ENCODE data around the gene HAND1. TPM values are rescaled to one million over a fixed set of nuclear protein-coding genes. Genes with fewer than 3 reads are reported as not detected.
"Not testable (repeated sequence)": the region's sequence is repeated elsewhere in the genome, so short reads cannot be mapped to it uniquely, and the experiment has no call there.

HAND1 gene
- total RNA-seq = not detected

DNA sequence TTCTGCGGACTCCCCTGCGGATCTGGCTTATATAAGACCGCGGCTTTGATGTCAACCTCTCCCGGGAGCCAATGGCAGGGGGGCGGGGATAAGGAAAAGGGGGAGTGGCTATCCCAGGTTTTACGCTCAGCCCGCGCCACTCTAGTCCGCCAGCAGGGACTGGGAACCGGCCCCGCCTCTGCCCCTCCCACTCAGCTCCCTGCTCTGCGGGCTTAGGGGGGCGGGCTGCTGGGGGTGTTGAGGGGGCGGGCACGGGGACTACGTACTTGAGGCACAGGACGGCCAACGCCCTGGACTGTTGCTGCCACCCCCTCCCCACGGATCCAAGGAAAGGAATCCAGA is at the start of gene HAND1:
Gene HAND1, minus strand, starts transcription at position 4 of the 342 bp plus-strand sequence. CDS start 219 bp downstream, outside the sequence.
- DNase-seq (ENCODE audit: low spot score) = peak; percentile 65
- peak; percentile 46 for ATAC-seq
- intact Hi-C loops (cut with DNase I) = no loop called here

DNA sequence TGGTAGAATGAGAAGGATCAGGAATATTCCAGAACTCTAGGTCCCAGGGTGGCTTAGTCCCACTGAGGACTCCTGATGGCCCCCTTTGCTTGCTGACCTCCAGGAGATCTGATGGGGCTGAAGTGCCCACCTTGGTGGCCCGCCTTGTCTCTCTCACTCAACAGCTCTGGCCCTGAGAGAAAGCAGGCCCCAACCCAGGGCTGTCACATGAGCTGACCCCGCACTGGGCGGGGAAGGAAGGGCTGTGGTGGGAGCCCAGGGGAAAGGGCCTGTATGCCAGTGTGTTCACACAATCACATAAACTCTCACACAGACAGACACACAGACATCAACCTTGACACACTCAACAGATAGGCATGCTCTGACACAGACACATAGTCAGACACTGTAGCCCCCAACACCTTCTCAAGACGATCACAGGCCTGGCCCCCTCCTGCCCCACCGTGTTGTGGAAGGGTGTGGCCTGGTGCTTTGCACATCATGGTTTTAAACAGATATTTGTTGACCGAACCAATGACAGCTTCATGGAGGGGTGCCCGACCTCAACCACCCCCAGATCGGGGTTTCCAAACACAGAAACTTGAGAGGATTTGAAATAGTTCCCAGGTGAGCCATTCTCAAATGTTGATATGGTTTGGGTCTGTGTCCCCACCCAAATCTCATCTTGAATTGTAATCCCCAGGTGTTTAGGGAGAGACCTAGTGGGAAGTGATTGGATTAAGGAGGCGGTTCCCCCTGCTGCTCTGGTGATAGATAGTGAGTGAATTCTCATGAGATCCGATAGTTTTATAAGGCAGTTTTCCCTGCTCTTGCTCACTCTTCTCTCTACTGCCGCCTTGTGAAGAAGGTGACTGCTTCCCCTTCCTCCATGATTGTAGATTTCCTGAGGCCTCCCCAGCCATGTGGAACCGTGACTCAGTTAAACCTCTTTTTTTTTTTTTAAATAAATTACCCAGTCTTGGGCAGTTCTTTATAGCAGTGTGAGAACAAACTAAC is 48.5 kb upstream of the HAND1 start:
- ATAC-seq (no peak), DNase-seq (ENCODE audit: low spot score) (no peak)
- intact Hi-C loops (cut with DNase I) = no loop called here

DNA sequence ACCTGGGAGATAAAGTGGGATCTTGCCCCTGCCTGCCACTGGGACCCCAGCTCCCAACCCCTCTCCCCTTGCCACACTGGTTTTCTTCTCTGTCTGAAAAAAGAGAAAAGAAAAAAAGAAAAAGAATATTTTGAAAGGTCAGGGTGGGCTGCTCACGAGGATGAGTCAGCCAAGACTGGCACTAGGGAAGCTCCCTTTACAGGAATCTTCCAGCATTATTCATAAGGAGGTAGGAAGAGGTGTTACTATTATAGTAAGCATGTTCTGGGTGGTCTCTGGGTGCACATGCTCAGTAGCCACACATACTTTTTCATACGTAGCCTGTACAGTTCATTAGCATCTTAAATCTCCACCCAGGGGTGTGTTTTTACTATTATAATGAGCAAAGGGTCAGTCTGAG is 46.8 kb upstream of the HAND1 start:
- intact Hi-C loops (cut with DNase I) = no loop called here
- DNase-seq (ENCODE audit: low spot score) = no peak
- ATAC-seq = no peak

DNA sequence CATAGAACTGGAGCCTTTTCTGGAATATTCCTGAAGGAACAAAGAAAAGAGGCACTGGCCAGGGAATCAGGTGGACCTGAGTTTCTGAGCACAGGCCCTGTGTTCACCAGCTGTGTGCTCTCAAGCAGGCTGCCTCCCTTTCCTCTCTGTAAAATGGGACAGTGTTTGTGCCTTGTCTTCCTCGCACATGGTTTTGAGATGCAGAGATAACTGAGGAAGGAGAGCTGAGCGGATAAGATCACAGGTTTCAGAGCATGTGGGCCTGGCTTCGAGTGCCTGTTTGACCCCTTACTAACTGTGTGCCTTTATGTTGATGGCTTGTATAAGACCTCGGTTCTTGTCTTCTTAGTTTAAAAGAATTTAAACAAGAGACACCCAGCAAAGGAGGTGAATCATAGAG is 46.2 kb upstream of the HAND1 start:
- intact Hi-C loops (cut with DNase I) = no loop called here
- no peak for ATAC-seq
- DNase-seq (ENCODE audit: low spot score) = no peak

DNA sequence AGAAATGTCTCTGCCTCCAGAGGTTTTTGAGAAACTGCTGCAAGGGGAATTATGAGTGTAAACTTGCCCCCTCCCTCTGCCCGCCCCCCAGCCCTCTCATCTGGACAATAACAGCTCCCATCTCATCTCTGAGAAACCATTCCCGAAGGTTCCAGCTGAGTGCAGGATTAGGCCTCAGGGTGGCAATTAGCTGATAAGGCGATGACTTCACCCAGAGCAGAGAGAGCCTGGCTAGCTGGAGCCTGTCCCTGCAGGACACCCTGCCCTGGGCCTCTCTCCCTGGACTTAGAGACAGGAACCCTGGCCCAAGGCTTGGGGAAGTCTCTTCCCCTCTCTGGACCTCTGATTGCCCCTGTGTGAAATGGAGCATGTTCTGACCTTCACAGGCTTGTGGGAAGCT is 45.7 kb upstream of the HAND1 start:
- intact Hi-C loops (cut with DNase I) = no loop called here
- ATAC-seq = peak; percentile 30
- no peak for DNase-seq (ENCODE audit: low spot score)

DNA sequence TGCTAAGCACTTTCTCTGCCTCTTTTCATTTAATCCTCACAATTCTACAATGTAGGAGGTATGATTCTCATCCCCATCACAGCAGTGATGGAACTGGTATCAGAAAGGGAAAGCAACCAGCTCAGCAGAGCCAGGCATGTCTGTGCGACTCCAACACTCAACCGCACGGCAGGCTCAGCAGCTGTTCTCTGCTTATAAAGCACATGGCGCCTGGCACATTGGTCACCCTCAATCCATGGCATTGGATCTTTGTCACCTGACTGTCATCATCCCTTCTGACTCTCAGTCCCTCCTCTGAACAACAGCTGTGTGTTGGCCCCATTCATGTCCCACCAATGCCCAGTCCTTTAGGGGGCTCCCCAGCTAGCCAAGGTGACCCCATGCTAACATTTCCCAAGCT is 45.1 kb upstream of the HAND1 start:
- intact Hi-C loops (cut with DNase I) = no loop called here
- no peak for DNase-seq (ENCODE audit: low spot score)
- ATAC-seq = no peak

DNA sequence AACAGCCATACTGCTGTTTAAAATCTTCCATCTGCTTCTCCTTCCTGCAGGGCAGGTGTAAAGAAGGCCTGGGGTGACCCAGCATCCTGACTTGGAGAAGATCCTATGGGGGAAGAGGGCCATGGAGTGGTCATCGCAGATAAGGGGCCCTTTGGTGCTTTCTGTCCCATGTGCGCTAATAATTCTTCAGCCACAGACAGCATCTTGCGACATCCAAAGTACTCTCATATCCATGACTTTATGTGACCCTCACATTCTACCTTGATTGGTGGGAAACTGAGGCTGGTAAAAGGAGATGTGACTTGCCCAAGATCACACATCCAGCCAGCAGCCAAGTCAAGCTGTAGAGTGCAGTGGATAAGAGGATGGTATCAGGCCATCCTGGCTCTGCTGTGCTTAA is 44.3 kb upstream of the HAND1 start:
- DNase-seq (ENCODE audit: low spot score) (no peak), ATAC-seq (no peak)
- intact Hi-C loops (cut with DNase I) = no loop called here

DNA sequence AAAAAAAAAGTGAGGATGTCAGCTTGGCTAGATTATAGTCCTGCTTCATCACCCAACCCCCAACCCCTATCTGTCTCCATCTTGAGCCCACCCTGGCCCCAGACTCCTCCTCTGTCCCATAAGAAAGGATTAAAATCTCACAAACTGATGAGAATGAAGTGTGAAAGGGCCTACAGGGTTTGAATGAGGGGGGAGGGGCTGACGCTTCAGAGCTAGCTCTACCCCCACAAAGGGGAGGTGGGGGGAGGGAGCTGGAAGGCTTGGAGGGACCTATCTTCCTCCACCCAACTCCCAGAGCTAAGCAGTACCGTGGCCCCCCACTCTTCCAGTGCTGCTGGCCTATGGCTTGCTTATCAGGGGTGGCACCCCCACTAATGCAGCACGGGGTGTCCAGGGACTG is 43.7 kb upstream of the HAND1 start:
- DNase-seq (ENCODE audit: low spot score) (no peak), ATAC-seq (no peak)
- intact Hi-C loops (cut with DNase I) = no loop called here

DNA sequence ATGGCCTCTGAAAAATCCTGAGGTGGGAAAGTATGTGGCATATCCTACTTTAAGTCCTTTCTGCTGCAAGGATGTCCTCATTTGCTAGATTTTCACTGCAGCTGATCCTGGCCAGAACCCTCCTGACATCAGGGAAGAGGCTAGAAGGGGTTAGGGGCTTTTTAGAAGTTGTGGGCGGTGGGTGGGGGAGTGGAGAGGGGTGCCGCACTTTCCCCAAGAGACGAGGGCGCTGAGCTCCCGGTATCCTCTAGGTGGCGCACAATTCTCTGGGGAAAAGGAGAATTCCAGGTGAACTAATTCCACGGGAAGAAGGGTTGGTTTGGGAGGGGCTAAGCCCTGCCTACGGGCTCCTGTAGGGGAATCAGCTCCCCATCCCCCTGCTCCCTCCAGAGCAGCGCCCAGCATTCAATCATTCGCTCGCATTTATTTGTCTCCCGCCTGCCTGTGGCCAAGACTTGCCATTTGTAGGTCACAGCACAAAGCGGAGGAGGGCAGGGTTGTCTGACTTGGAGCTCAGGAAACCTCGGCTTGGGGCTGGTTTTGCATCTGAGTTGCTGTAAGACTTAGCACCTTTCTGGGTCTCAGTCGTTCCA is 42.9 kb upstream of the HAND1 start:
- intact Hi-C loops (cut with DNase I) = no loop called here
- ATAC-seq (no peak), DNase-seq (ENCODE audit: low spot score) (no peak)

DNA sequence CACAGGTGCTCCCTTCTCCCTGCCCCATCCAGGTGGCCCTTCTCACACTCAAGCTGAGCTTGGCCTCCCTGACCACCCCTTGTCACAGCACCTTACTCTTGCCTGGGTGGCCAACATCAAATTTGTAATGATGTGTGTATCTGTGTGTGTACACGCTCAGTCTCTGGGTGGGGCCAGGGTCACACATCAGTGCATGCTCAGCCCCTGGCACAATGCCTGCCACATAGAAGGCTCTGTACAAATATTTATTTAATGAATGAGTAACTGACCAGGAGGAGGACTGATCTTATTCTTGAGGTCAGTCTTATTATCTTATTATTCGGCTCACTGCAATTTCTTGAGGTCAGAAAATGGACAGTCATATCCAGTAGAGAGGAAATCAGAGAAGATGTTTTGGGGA is 41.3 kb upstream of the HAND1 start:
- no peak for DNase-seq (ENCODE audit: low spot score)
- ATAC-seq = no peak
- intact Hi-C loops (cut with DNase I) = no loop called here

DNA sequence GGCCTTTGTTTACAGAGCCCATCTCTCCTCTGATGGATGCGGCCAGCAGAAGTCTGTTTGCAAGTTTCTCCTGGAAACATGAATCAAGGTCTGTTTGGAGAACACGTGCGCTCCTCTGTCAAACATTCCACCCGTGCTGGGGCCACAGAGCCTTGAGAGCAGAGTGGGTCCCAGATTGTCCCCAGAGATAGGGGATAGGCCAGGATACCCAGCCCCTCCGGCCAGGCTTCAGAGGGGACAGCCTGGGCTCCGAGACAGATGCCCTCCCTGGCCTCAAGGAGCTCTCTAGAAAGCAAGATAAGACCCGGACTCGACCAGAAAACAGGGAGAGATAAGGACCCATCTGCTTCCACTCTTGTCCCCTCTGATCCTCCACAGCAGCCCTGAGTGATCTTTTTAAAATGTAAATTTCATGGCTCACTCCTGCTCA is 40.4 kb upstream of the HAND1 start:
- DNase-seq (ENCODE audit: low spot score) (no peak), ATAC-seq (no peak)
- intact Hi-C loops (cut with DNase I) = no loop called here

DNA sequence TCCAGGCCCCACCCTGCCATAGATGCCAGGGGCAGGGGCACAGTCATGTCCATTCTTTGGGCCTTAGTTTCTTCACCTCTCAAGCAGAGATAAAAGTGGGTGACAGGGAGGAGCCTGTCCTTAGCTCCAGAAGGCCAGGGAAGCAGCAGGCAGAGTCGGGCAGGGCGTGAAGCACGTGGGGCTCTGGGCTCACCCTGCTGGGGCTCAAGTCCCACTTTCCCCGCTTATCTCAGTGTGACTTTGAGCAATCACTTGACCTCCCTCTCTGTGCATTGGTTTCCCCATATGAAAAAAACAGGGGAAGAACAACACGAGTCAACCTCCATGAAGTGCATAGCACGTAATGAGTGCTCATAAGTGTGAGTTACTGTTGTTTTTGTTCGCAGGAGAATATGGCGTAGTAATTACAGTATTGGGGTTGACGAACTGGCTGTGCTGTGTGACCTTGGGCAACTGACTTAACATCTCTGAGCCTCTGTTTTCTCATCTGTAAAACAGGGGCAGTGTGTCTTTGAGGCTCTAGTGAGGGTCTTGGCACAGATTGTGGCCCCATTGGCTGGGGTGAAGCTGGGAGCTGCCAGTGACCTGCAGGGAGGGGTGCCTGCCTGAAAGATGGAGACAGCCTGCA is 39.9 kb upstream of the HAND1 start:
- DNase-seq (ENCODE audit: low spot score) (no peak), ATAC-seq (no peak)
- intact Hi-C loops (cut with DNase I) = no loop called here

DNA sequence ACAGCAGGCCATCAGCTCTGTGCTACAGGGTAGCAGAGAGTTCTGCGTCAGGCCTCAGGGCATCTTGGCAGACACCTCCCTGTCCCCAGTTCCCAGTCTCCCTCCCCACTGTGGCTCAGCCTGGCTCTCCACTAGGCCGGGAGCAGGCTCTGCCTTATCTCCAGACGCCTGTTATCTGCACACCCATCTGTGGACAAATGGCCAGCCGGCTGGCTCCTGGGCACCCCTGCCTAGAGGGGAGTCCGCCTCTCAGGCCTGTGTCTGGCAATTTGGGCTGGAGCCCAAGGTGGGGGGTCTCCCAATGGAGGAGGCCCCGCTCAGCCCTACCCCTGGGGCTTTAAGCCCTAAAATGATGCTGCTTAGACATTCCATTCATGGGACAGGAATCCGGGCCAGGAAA is 39.2 kb upstream of the HAND1 start:
- DNase-seq (ENCODE audit: low spot score) (no peak), ATAC-seq (no peak)
- intact Hi-C loops (cut with DNase I) = no loop called here

DNA sequence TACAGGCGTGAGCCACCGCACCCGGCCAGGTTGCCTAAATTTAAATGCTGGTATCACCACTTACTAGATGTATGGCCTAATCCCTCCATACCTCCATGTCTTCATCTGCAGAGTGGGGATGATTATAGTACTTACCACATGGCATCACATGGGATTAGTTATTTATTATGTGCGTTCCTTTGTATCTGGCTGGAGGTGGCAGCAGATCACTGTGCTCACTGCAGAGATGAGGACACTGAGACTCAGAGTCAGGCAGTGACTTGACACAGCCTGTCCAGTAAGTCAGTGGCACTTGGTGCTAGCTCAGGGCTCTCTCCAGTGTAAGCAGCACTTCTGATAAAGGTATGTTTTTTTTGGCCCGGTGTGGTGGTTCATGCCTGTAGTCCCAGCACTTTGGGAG is 38.4 kb upstream of the HAND1 start:
- intact Hi-C loops (cut with DNase I) = no loop called here
- no peak for DNase-seq (ENCODE audit: low spot score)
- no peak for ATAC-seq

DNA sequence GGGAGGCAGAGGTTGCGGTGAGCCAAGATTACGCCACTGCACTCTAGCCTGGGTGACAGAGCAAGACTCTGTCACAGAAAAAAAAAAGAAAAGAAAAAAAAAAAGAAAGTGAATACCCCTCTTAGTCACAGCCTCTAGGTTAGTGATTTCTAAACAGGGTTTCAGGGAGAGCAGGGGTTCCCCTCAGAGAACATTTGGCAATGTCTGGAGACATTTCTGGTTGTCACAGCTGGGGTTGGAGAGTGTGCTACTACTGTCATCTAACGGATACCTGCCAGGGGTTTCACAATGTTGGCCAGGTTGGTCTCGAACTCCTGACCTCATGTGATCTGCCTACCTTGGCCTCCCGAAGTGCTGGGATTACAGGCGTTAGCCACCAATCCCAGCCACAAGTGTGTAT is 37.5 kb upstream of the HAND1 start:
- ATAC-seq; DNase-seq (ENCODE audit: low spot score); intact Hi-C loops (cut with DNase I): not testable (repeated sequence)

DNA sequence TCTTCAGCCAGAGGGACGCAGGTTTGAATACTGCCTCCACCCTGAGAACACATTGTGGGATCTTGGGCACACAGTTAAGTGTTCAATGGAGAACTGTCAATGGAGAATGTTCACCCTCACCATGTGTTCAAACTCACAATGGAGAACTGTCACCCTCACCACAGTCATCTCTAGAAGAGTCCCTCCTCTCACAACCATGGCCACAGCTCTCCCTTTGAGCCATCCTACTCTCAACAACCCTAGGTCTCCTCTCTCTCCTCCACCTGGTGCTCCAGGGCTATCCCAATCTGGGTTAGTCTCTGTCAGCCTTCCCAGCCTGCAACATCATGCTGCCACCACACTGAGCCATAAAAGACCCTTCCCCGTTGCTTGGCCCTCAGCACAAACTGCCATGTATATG is 36.3 kb upstream of the HAND1 start:
- intact Hi-C loops (cut with DNase I) = no loop called here
- DNase-seq (ENCODE audit: low spot score) = no peak
- ATAC-seq = no peak

DNA sequence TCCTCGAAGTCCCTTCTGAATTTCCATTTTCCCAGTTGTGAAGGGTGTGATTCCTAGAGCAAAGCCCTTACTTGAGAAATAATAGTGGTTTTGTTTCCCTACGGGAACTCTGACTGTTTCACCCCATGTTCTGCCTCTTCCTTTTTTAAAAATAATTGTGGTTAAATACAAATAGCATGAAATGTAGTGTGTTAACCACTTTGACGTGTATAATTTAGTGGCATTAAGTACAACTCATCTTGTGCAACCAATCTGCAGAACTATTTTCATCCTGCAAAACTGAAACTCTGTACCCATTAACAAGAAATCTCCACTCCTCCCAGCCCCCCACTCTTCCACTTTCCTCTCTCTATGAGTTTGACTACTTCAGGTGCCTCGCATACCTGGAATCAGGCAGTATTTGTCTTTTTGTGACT is 35.6 kb upstream of the HAND1 start:
- DNase-seq (ENCODE audit: low spot score) = no peak
- intact Hi-C loops (cut with DNase I) = no loop called here
- no peak for ATAC-seq

DNA sequence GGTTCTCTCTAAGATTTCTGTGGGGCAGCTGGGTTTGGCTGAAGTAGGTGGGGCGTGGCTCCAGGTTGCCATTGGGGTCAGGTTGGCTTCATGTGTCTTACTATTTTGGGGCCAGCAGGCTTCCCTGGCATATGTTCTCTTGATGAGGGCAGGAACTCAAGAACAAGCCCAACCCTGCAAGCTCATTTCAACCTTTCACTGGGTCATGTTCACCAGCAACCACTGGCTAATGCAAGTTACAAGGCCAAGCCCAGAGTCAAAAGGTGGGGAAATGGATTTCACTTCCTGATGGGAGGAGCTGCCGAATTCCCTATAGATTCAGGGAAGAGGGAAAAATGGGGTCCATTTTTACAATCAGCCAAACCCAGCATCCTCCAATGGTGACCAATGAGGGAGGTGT is 34.0 kb upstream of the HAND1 start:
- no peak for DNase-seq (ENCODE audit: low spot score)
- intact Hi-C loops (cut with DNase I) = no loop called here
- ATAC-seq = no peak

DNA sequence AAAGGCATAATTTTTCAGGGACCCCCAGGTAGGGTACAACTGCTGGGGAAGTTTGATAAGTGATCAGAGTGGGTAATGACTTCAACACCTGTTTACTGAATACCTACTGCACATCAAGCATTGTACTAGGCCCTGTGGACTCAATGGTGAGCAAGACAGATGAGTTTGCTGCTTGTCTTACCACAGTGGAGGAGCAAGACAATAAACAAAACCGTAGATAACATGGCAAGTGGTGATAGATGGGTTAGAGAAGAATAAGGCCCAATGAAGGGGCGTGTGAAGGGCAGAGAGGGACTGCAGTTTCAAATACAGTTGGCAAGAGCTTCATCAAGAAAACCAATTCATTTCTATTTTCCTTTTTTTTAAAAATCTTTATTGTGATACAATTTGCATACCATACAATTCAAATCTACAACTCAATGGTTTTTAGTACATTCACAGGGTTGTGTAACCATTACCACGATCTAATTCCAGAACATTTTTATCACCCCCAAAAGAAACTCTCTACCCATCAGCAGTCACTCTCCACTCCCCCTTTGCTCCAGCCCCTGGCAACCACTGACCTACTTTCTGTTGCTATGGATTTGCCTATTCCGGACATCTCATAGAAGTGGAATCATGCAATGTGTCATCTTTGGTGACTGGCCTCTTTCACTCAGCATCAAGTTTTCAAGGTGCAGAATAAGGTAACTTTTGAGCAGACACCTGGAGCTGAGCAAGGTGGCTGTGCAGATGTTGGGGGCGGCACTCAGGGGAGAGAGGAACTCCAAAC is 31.9 kb upstream of the HAND1 start:
- ATAC-seq = no peak
- no peak for DNase-seq (ENCODE audit: low spot score)
- intact Hi-C loops (cut with DNase I) = no loop called here

Data from sciatic nerve (tissue), 2 donors.